GM19351 (cell line): ENCODE results near the gene MDM2.

Experiments used
- ATAC-seq: cut with Tn5 transposase; IDR thresholded peaks from one replicate; pipeline ENCODE4 v1.9.1; 2021; ENCODE audit warnings: mild to moderate bottlenecking, moderate library complexity; ENCODE audit not compliant: unreplicated experiment

MDM2 gene

GRCh38 chr12:68870443-68870842 lies 62.5 kb downstream of the MDM2 start:
- no peak for ATAC-seq

GRCh38 chr12:68871396-68871795 lies 63.4 kb downstream of the MDM2 start:
- no peak for ATAC-seq

- ATAC-seq = peak; percentile 71
These were observed 63.9 kb downstream of the MDM2 start for GRCh38 chr12:68871921-68872320.

- no peak for ATAC-seq
These were observed 65.3 kb downstream of the MDM2 start for GRCh38 chr12:68873316-68873715.

GRCh38 chr12:68876461-68876860 lies 68.5 kb downstream of the MDM2 start:
- no peak for ATAC-seq

- no peak for ATAC-seq
These were observed 69.6 kb downstream of the MDM2 start for GRCh38 chr12:68877583-68877982.

GRCh38 chr12:68878283-68878682 lies 70.3 kb downstream of the MDM2 start:
- no peak for ATAC-seq

GRCh38 chr12:68878846-68879245 lies 70.9 kb downstream of the MDM2 start:
- no peak for ATAC-seq

GRCh38 chr12:68880660-68881325 lies 72.8 kb downstream of the MDM2 start:
- no peak for ATAC-seq

- ATAC-seq = no peak
These were observed 74.4 kb downstream of the MDM2 start for GRCh38 chr12:68882251-68882964.

GRCh38 chr12:68883151-68883550 lies 75.2 kb downstream of the MDM2 start:
- ATAC-seq = no peak

- ATAC-seq = no peak
These were observed 76.3 kb downstream of the MDM2 start for GRCh38 chr12:68884251-68884650.

GRCh38 chr12:68885381-68885780 lies 77.4 kb downstream of the MDM2 start:
- no peak for ATAC-seq

GRCh38 chr12:68886636-68887572 lies 78.9 kb downstream of the MDM2 start:
- no peak for ATAC-seq

- ATAC-seq = no peak
These were observed 79.7 kb downstream of the MDM2 start for GRCh38 chr12:68887641-68888040.

GRCh38 chr12:68888243-68888642 lies 80.3 kb downstream of the MDM2 start:
- no peak for ATAC-seq

- ATAC-seq = no peak
These were observed 82.7 kb downstream of the MDM2 start for GRCh38 chr12:68890701-68891113.

- no peak for ATAC-seq
These were observed 83.2 kb downstream of the MDM2 start for GRCh38 chr12:68891141-68891540.

GRCh38 chr12:68893201-68893600 lies 85.2 kb downstream of the MDM2 start:
- no peak for ATAC-seq

GRCh38 chr12:68893741-68894140 lies 85.8 kb downstream of the MDM2 start:
- ATAC-seq = no peak

- ATAC-seq = no peak
These were observed 86.4 kb downstream of the MDM2 start for GRCh38 chr12:68894276-68894855.
